Measurements from ENCODE around the gene RTRAF. TPM values are rescaled to one million over a fixed set of nuclear protein-coding genes. Genes with fewer than 3 reads are reported as not detected.

RTRAF gene
- total RNA-seq, 1 donor from 2014 or later, result 225 TPM

GRCh38 chr14:52042371-52043289 is 53.3 kb downstream of the RTRAF start:
- ATAC-seq (no peak), DNase-seq (no peak)
- intact Hi-C loops (cut with micrococcal nuclease), result no loop called here

- intact Hi-C loops (cut with micrococcal nuclease), result no loop called here
- DNase-seq, result peak; percentile 47
- ATAC-seq, result peak; percentile 50
Measured at GRCh38 chr14:52043690-52044089, 54.3 kb downstream of the RTRAF start.

GRCh38 chr14:52044791-52045522 is 55.6 kb downstream of the RTRAF start:
- intact Hi-C loops (cut with micrococcal nuclease), result no loop called here
- no peak for DNase-seq
- ATAC-seq, result peak; percentile 41

GRCh38 chr14:52046376-52046917 is 57.1 kb downstream of the RTRAF start:
- peak; percentile 72 for ATAC-seq

GRCh38 chr14:52048116-52048515 is 58.8 kb downstream of the RTRAF start:
- intact Hi-C loops (cut with micrococcal nuclease), result no loop called here
- ATAC-seq, result no peak
- DNase-seq, result no peak

More at GRCh38 chr14:52046376-52046917, 57.1 kb downstream of the RTRAF start:
- intact Hi-C loops (cut with micrococcal nuclease), result no loop called here
- DNase-seq, result no peak

GRCh38 chr14:52048641-52049204 is 59.4 kb downstream of the RTRAF start:
- intact Hi-C loops (cut with micrococcal nuclease), result no loop called here
- DNase-seq (no peak), ATAC-seq (peak; percentile 25)

- peak; percentile 42 for DNase-seq
- ATAC-seq, result peak; percentile 33
- intact Hi-C loops (cut with micrococcal nuclease), result no loop called here
Measured at GRCh38 chr14:52049271-52049670, 59.9 kb downstream of the RTRAF start.

GRCh38 chr14:52049721-52050588 is 60.6 kb downstream of the RTRAF start:
- DNase-seq (no peak), ATAC-seq (no peak)
- intact Hi-C loops (cut with micrococcal nuclease), result no loop called here

GRCh38 chr14:52051251-52051650 is 61.9 kb downstream of the RTRAF start:
- DNase-seq (no peak), ATAC-seq (no peak)
- intact Hi-C loops (cut with micrococcal nuclease), result no loop called here

GRCh38 chr14:52051871-52052270 is 62.5 kb downstream of the RTRAF start:
- DNase-seq (no peak), ATAC-seq (peak; percentile 19)
- intact Hi-C loops (cut with micrococcal nuclease), result no loop called here

- ATAC-seq (peak; percentile 45), DNase-seq (no peak)
- intact Hi-C loops (cut with micrococcal nuclease), result no loop called here
Measured at GRCh38 chr14:52052288-52052943, 63.1 kb downstream of the RTRAF start.

- DNase-seq (no peak), ATAC-seq (peak; percentile 33)
- intact Hi-C loops (cut with micrococcal nuclease), result no loop called here
Measured at GRCh38 chr14:52053044-52053443, 63.7 kb downstream of the RTRAF start.

GRCh38 chr14:52054678-52055077 is 65.3 kb downstream of the RTRAF start:
- no peak for ATAC-seq
- intact Hi-C loops (cut with micrococcal nuclease), result no loop called here
- DNase-seq, result no peak

- intact Hi-C loops (cut with micrococcal nuclease), result no loop called here
- DNase-seq, result no peak
- ATAC-seq, result no peak
Measured at GRCh38 chr14:52055167-52055566, 65.8 kb downstream of the RTRAF start.

- no peak for DNase-seq
- no peak for ATAC-seq
- intact Hi-C loops (cut with micrococcal nuclease), result no loop called here
Measured at GRCh38 chr14:52058341-52058740, 69.0 kb downstream of the RTRAF start.

GRCh38 chr14:52059649-52060048 is 70.3 kb downstream of the RTRAF start:
- DNase-seq (no peak), ATAC-seq (no peak)
- intact Hi-C loops (cut with micrococcal nuclease), result loop anchor here (5.0 kb wide), 1 partner anchor 47 kb away; no protein-coding TSS in a partner anchor

- intact Hi-C loops (cut with micrococcal nuclease), result loop anchor here (5.0 kb wide), 1 partner anchor 48 kb away; no protein-coding TSS in a partner anchor
- peak; percentile 17 for ATAC-seq
- peak; percentile 39 for DNase-seq
Measured at GRCh38 chr14:52060080-52060479, 70.7 kb downstream of the RTRAF start.

Data from left ventricle myocardium superior (tissue), 1 donor.